ENCODE data around the gene RAB11FIP3.

DNA sequence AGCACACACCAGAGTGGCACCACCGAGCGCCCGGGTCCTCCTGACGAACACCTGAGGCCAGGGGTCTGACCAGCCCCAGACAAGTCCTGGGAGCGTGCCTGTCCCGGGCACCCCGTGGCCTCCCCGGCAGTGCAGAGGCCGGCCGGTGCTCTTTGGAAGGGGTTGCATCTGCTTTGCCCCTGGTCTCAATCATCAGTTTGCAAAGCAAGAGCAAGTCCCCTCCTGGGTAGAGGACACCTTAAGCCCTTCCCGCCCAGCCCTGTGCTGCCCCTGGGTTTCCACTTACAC is 90.4 kb downstream of the RAB11FIP3 start:
- no peak for TF ChIP-seq POLR2A (IDR thresholded peaks at IDR 0.05)
- TF ChIP-seq, protein P1, sequence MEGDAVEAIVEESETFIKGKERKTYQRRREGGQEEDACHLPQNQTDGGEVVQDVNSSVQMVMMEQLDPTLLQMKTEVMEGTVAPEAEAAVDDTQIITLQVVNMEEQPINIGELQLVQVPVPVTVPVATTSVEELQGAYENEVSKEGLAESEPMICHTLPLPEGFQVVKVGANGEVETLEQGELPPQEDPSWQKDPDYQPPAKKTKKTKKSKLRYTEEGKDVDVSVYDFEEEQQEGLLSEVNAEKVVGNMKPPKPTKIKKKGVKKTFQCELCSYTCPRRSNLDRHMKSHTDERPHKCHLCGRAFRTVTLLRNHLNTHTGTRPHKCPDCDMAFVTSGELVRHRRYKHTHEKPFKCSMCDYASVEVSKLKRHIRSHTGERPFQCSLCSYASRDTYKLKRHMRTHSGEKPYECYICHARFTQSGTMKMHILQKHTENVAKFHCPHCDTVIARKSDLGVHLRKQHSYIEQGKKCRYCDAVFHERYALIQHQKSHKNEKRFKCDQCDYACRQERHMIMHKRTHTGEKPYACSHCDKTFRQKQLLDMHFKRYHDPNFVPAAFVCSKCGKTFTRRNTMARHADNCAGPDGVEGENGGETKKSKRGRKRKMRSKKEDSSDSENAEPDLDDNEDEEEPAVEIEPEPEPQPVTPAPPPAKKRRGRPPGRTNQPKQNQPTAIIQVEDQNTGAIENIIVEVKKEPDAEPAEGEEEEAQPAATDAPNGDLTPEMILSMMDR (IDR thresholded peaks at IDR 0.05), result no peak

Measured in heart left ventricle (tissue), 13 donors.